Activated CD4-positive, alpha-beta T cell treated with anti-CD3 and anti-CD28 coated beads, Interleukin-2, amount 50 U/mL, for 4 hours (primary cell): ENCODE data around the gene CDH13.
"Not testable (repeated sequence)": the region's sequence is repeated elsewhere in the genome, so short reads cannot be mapped to it uniquely, and the experiment has no call there.

Source experiments
- DNase-seq, 2 experiments: peaks; one replicate each; pipeline ENCODE4 v3.0.0-alpha.2; 2020

CDH13 gene

GRCh38 chr16:82899731-82900450 lies 273.1 kb downstream of the CDH13 start:
- no peak for DNase-seq

- DNase-seq = no peak
Measured at GRCh38 chr16:82900559-82900958, 273.8 kb downstream of the CDH13 start.

- DNase-seq = no peak
Measured at GRCh38 chr16:82911925-82912324, 285.2 kb downstream of the CDH13 start.

- no peak for DNase-seq
Measured at GRCh38 chr16:82915139-82915824, 288.5 kb downstream of the CDH13 start.

- no peak for DNase-seq
Measured at GRCh38 chr16:82917886-82918595, 291.3 kb downstream of the CDH13 start.

DNA sequence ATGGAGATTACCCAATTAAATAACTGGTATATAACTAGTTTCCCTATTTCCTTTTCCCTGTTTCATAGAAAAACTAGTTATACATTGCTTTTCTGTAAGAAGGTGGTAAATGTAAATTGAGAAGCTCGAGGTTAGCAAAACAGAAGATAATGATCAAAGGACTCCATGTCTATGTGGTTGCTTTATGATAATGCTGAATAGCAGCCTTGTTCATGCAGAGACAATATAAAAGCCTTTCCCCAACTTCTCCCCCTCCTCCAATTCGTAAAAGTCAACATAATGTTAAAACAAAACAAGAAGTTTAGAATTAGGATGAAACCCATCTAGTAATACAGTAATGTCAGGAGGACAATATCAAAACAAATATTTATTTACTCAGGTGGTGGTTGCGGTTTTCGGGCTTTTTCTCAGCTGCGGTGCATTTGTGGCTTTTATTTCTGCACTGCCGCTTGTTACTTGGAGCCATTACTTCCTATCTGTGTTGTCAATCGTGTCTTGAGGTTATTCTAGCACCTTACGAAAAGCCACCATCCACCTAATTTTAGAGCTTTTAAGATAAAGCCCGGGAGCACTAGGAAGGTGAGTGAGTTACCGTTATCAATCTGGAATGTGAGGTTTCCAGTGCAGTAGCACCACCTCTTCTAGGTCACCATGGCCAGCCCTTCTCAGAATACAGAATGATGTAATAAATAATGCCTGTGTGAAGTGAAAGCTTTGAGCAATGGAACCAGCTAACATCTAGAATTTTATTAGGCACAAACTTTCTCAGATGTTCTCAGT lies 297.5 kb downstream of the CDH13 start:
- no peak for DNase-seq

DNA sequence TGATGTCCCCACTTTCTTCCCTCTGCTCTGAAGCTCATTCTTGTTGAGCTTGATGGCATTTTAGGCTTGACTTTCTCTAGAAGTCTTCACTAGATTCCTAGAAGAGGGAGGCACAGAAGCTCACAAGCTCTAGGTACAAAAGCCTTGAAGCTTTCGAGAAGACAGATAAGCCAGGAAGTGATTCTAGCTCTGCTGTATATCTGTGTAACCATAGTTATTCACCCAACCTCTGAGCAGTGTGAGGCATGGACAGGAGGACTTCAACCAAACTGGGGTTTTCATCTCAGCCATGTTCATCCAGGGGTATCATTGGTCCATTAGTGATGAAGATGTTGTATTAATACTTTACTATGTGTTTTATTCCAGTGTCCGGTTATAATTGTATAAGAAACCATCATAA lies 299.7 kb downstream of the CDH13 start:
- DNase-seq = no peak

DNA sequence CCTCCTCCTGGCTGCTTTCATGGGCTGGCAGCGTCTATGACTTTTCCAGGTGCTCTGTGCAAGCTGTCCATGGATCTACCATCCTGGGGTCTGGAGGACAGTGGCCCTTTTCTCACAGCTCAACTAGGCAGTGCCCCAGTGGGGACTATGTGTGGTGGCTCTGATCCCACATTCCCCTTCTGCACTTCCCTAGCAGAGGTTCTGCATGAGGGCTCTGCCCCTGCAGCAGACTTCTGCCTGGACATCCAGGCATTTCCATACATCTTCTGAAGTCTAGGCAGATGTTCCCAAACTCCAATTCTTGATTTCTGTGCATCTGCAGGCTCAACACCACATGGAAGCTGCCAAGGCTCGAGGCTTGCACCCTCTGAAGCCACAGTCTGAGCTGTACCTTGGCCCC lies 307.2 kb downstream of the CDH13 start:
- DNase-seq = not testable (repeated sequence)

DNA sequence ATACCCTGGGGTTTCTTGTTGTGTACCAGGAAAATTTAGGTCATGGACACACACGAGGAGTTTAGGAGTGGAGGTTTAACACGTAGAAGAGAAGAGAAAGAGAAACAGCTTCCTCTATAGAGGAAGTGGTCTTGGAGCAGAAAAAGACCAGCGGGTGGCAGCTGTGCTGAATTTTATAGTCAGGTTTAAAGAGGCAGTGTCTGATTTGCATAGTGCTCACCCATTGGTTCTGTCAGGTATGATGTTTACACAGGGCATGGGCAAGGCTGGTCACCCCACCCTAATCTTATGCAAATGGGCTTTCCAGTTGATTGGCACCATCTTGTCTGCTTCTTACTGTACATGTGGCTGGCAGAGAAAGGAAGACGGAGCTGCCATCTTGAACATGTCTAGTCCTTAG lies 309.0 kb downstream of the CDH13 start:
- no peak for DNase-seq

- DNase-seq = no peak
Measured at GRCh38 chr16:82936941-82937551, 310.3 kb downstream of the CDH13 start.

- no peak for DNase-seq
Measured at GRCh38 chr16:82937926-82938520, 311.3 kb downstream of the CDH13 start.

DNA sequence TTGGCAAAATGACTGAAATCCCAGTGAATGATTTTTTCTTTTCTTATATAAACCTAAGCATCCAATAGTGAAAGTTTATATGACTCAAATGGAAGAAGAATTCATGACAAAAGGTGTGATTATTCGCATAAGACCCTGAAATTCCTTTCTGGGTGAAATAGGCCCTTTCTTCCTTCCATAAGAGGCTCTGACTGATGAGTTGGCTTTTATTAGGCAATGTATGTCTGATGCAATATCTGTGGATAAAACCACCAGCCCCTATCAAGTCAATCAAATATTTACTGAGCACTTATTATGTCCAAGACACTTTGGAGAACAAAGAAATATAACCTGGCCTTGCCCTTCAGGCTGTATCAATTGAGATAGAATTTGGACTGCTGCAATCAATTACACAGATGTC lies 316.6 kb downstream of the CDH13 start:
- no peak for DNase-seq

GRCh38 chr16:82945420-82946101 lies 318.8 kb downstream of the CDH13 start:
- DNase-seq = no peak

DNA sequence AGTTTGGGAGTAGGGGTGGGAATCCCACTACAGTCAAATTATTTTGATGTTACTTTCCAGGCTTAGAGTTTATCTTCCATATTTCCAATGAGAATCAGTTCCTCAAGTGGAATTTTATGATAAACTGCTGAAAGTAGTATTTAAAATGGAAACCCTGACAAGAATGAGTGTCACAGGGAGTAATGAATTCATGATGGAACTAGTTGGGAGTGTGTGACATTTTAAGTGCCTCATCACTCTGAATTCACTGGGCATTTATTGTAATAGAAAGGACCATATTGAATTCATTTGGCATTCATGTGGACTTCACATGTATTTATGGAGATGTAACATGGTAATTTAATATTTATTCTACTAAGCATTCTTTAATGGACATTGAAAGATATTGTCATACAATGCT lies 320.9 kb downstream of the CDH13 start:
- no peak for DNase-seq

- DNase-seq = no peak
Measured at GRCh38 chr16:82949016-82949415, 322.2 kb downstream of the CDH13 start.

- DNase-seq = no peak
Measured at GRCh38 chr16:82953517-82953916, 326.7 kb downstream of the CDH13 start.

DNA sequence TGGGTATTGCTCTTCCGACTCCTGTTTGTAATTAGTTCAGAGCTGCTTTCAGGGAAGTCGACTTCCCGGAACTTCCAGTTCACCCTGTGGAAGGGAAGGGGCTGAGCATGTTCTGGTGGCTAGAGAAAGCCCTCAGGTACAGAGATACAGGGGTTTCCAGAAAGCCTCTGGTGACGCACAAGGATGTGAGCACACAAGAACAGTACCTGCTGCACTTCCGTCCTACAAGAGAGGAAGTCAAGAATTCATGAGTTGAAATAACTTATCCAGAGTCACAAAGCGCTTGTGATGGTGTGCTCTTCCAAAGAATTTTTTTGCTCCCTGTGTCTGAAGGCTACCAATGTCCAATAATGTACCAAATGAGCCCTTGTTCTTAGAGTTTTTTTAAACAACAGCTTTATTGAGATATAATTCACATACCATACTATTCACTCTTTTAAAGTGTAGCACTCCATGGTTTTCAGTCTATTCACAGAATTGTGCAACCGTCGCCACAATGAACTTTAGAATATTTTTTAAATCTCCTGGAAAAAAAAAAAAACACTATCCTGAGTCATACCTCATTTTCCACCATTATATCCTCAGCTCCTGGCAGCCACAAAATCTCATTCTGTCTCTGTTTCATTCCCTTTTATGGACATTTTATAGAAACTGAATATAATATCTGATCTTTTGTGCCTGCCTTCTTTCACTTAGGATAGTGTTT lies 327.6 kb downstream of the CDH13 start:
- DNase-seq = no peak

- no peak for DNase-seq
Measured at GRCh38 chr16:82955741-82956348, 329.1 kb downstream of the CDH13 start.

DNA sequence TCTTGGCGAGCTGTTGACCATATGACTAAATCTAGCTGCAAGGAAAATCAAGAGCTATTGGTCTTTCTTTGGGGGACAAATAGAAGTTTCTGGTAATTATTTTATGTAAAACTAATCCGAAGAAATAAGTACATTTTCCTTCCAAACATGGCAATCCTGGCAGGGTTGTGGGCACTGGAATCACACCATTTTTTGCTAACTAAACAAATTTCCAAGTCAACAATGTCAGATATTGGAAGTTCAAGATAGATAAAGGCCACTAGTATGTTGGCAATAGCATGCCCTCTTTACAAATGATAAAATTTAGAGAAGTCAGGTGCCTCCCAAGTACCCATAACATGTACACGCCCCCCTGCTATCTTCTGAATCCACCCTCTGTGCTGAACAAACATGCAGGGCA lies 330.4 kb downstream of the CDH13 start:
- DNase-seq = no peak

GRCh38 chr16:82960918-82961317 lies 334.1 kb downstream of the CDH13 start:
- no peak for DNase-seq

DNA sequence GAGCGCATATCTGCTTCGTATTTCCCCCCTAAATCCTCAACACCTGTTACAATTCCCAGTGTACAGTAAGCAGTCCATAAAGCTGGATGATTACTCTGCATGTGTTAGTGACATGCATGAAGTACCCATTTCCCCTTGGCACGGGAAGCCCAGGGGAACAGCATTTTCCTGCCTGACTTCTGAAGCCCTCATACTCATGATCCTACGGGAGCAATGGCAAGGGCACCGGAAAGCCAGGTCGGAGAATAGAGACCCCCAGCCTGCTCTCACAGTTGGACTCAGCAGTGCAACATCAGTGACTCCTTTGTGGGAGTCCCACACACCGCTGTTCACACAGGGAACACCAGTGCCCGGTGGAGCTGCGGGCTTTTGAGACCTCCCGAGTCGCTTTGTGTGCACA lies 336.9 kb downstream of the CDH13 start:
- DNase-seq = no peak
